Activated naive CD8-positive, alpha-beta T cell treated with anti-CD3 and anti-CD28 coated beads, Interleukin-2, amount 50 U/mL, for 16 hours (primary cell): ENCODE results near the gene ZNF57.
"Not testable (repeated sequence)": the region's sequence is repeated elsewhere in the genome, so short reads cannot be mapped to it uniquely, and the experiment has no call there.

ENCODE experiments used
- DNase-seq: peaks from one replicate; pipeline ENCODE4 v3.0.0-alpha.2; 2020; ENCODE audit warnings: low read depth, low spot score

The ZNF57 gene

GRCh38 chr19:2952953-2953481, 52.3 kb downstream of the ZNF57 start:
- no peak for DNase-seq

DNA sequence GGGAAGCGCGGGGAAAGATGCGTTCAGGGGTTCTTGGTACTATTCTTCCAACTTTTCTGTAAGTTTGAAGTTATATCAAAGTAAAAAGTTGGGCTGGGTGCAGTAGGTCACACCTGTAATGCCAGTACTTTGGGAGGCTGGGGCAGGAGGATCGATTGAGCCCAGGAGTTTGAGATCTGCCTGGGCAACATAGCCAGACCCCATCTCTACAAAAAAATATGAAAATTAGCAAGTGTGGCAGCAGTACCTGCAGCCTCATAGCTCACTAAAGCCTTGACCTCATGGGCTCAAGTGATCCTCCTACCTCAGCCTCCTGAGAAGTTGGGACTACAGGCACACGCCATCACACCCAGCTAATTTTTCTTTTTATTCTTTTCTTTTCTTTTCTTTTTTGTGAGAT, 56.4 kb downstream of the ZNF57 start:
- no peak for DNase-seq

- DNase-seq, result no peak
These were observed 59.4 kb downstream of the ZNF57 start for GRCh38 chr19:2960120-2960519.

DNA sequence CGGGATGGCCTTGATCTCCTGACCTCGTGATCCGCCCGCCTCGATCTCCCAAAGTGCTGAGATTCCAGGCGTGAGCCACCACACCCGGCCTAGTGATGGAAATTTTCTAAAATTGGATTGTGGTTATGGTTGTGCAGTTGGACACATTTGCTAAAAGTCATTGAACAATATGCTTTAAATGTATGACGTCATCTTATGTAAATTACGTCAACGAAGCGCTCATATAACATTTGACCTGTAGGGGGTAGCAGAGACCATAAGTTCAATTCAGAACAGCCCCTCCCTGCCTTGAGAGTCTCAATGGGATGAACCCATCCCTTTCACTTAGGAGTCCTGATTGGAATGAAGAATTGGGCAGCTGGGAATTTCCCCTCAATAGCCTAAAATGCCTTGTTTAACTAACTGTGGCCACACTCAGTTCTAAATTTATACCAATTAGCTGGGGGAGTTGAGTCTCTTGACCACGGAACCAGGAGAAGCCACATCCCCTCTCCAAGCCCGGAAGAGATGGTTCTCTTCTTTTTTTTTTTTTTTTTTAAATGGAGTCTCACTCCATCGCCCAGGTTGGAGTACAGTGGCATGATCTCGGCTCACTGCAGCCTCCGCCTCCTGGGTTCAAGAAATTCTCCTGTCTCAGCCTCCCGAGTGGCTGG, 61.4 kb downstream of the ZNF57 start:
- no peak for DNase-seq

GRCh38 chr19:2963122-2963521, 62.4 kb downstream of the ZNF57 start:
- DNase-seq, result no peak

- DNase-seq, result not testable (repeated sequence)
These were observed 62.9 kb downstream of the ZNF57 start for GRCh38 chr19:2963631-2964030.

DNA sequence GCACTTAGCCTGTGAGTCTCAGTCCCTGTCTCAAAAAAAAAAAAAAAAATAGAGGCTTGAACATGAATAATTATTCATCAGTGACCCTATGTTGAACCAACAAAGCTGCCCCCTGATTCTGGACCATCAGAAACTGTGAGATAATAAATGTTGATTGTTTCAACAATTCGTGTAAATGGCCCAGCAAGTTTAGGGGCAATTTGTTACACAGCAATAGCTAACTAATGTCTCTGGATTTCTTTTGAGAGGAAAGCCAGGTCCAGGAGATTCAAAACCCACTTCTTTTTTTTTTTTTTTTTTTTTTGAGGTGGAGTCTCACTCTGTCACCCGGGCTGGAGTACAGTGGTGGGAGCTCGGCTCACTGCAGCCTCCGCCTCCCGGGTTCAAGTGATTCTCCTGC, 64.1 kb downstream of the ZNF57 start:
- no peak for DNase-seq

DNA sequence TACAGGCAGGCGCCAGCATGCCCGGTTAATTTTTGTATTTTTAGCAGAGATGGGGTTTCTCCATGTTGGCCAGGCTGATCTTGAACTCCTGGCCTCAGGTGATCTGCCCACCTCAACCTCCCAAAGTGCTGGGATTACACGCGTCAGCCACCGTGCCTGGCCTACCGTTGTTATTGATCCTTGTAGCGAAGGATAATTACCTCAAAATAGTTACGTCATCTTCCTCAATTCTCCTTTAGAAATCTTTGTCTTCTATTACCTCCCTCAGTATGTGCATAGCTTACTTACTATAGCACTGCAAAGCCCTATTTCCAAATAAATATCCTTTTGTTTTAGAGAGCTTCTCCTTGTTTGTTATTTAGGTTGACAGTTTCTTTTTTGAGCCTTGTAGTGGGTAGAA, 67.2 kb downstream of the ZNF57 start:
- DNase-seq, result no peak
